DMS 273 (cell line): ENCODE measurements around the gene GNAL.
"Not testable (repeated sequence)": the region's sequence is repeated elsewhere in the genome, so short reads cannot be mapped to it uniquely, and the experiment has no call there.

Experiments used
- DNase-seq: peaks from one replicate; lab custom pipeline; 2025; ENCODE audit not compliant: unreplicated experiment; lab: John Stamatoyannopoulos, UW

GNAL gene

GRCh38 chr18:11669271-11669947, 19.7 kb upstream of the GNAL start:
- DNase-seq: peak; percentile 85

GRCh38 chr18:11669948-11670275, 19.2 kb upstream of the GNAL start:
- no peak for DNase-seq

GRCh38 chr18:11671156-11671555, 17.9 kb upstream of the GNAL start:
- DNase-seq: no peak

- no peak for DNase-seq
These were observed 16.9 kb upstream of the GNAL start for GRCh38 chr18:11672198-11672597.

GRCh38 chr18:11672846-11673454, 16.1 kb upstream of the GNAL start:
- peak; percentile 11 for DNase-seq

GRCh38 chr18:11673560-11673959, 15.5 kb upstream of the GNAL start:
- DNase-seq: no peak

- DNase-seq: no peak
These were observed 14.9 kb upstream of the GNAL start for GRCh38 chr18:11674119-11674518.

- DNase-seq: no peak
These were observed 12.7 kb upstream of the GNAL start for GRCh38 chr18:11676386-11676785.

- no peak for DNase-seq
These were observed 12.2 kb upstream of the GNAL start for GRCh38 chr18:11676867-11677266.

GRCh38 chr18:11678211-11678610, 10.9 kb upstream of the GNAL start:
- DNase-seq: no peak

GRCh38 chr18:11689669-11690565, 853 bp downstream of the GNAL start:
- peak; percentile 82 for DNase-seq

- DNase-seq: not testable (repeated sequence)
These were observed 1.6 kb downstream of the GNAL start for GRCh38 chr18:11690660-11691059.

- DNase-seq: no peak
These were observed 6.7 kb downstream of the GNAL start for GRCh38 chr18:11695736-11696135.

- DNase-seq: peak; percentile 20
These were observed 7.4 kb downstream of the GNAL start for GRCh38 chr18:11696451-11696850.

- no peak for DNase-seq
These were observed 11.8 kb downstream of the GNAL start for GRCh38 chr18:11700876-11701275.

- no peak for DNase-seq
These were observed 21.5 kb downstream of the GNAL start for GRCh38 chr18:11710578-11710977.

GRCh38 chr18:11713756-11714155, 24.7 kb downstream of the GNAL start:
- no peak for DNase-seq

- DNase-seq: no peak
These were observed 25.3 kb downstream of the GNAL start for GRCh38 chr18:11714244-11714918.

- not testable (repeated sequence) for DNase-seq
These were observed 27.8 kb downstream of the GNAL start for GRCh38 chr18:11716767-11717315.

GRCh38 chr18:11719050-11719449, 30.0 kb downstream of the GNAL start:
- no peak for DNase-seq

GRCh38 chr18:11719621-11720020, 30.6 kb downstream of the GNAL start:
- DNase-seq: peak; percentile 89
